CD4-positive, alpha-beta T cell treated with Interleukin-21 for 1 hour (primary cell): ENCODE results near the gene LRIG3.
"Not testable (repeated sequence)": the region's sequence is repeated elsewhere in the genome, so short reads cannot be mapped to it uniquely, and the experiment has no call there.

Experiments
- DNase-seq: peaks from one replicate; pipeline ENCODE4 v3.0.0-alpha.2; 2020

LRIG3 gene

GRCh38 chr12:58895053-58895452, 25.3 kb downstream of the LRIG3 start:
- no peak for DNase-seq

- DNase-seq = no peak
Measured at GRCh38 chr12:58894040-58894439, 26.3 kb downstream of the LRIG3 start.

- DNase-seq = no peak
Measured at GRCh38 chr12:58893495-58893894, 26.8 kb downstream of the LRIG3 start.

GRCh38 chr12:58889557-58889956, 30.7 kb downstream of the LRIG3 start:
- no peak for DNase-seq

DNA sequence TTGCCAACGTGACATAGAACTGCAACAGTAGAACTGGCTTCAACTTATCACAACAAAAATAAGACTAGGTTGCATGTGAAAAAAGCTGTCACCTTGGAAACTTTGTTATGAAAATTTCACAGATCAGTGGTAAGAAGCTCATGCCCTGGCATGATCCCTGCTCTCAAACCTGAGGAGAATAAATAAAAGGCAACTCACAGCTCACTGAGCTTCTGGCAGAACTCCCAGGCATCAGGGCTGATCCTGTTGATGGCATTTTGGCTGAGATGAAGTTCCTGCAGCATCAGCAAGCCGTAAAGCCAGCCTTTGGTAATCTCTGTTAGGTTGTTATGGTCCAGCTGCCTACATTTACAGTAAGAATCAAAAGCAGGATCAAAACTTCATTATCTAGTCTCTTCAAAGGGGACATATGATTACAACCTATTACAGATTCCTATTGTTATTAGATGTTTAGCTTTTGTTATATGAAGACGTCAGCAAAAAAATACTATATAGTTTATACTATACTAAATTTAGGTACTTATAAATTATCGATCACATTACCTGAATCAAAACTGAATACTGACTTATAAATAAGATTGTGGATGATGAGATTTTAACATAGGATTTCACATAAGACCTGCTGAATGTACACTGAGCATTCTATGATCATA, 32.0 kb downstream of the LRIG3 start:
- DNase-seq = no peak

DNA sequence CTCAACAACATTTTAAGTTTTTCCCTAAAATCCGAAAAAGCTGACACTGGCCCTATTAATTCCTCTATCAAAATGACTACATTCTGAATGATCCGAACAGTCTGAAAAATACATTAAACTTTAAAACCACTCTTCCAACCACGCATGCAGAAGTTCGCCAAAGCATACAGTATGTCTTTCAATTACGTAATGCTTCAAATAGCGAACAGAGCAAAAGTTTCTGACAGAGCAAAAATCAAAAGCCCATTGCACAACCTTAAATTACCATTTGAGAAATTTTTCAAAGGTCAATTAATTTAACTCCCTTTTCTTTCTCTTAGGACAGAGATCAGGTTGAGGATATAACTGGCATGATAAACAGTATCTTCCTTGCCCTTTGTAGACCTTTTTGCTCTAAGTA, 33.2 kb downstream of the LRIG3 start:
- no peak for DNase-seq

GRCh38 chr12:58886474-58886873, 33.8 kb downstream of the LRIG3 start:
- no peak for DNase-seq

DNA sequence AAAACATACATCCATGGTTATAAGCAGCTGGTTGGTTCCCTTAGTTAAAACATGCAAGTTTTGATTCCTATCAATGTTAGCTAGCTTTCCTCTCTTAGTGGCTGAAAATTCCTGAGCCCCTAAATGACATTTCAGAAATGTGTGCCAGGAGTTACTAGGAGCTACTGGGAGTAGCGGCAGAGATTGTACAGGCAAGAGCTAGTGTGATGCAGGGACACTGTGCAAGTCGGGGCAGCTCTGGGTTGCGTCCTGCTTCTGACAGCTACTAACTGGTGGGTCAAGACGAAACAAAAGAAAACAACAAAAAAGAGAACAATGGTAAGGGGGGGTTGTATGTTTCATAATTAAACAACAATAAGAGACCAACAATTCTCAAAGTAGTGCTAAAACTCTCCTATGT, 35.4 kb downstream of the LRIG3 start:
- no peak for DNase-seq

- no peak for DNase-seq
Measured at GRCh38 chr12:58883576-58884334, 36.5 kb downstream of the LRIG3 start.

DNA sequence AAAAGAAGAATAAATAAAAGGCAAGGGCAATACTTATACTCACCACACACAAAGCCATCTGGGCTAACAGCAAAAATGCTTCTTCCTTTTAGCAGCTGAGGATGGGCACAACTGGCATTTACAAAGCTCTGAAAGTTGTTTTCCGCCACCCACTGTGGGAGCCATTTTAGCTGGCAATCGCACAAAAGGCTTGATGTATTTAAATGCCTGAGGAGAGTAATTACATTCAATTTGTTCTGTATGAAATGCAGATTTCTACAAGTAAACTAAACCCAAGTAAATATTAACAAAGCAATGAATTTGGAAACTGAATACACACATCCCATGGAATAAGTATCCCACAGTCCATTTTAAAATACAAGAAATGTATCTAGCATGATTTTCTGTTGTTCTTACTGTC, 37.5 kb downstream of the LRIG3 start:
- DNase-seq = no peak

- no peak for DNase-seq
Measured at GRCh38 chr12:58881816-58882215, 38.5 kb downstream of the LRIG3 start.

DNA sequence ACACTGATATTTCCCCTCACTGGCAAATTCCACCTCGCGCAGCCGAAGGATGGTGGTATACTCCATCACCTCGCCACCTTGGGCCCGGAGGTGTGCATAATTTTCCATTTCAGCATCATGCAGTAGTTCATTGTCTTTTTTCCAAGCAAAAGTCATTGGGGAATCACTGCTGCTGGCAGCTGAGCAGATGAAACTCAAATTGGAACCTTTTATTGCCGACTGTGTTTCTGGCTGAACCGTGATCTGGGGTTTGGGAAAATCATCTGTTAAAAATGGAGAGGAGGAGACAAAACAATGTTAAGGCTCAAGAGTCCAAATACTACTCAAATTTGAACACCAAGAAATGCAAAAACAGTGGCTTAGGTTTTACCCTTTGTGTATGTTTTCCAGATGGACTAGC, 39.7 kb downstream of the LRIG3 start:
- DNase-seq = no peak

- DNase-seq = no peak
Measured at GRCh38 chr12:58877243-58877743, 43.0 kb downstream of the LRIG3 start.

- no peak for DNase-seq
Measured at GRCh38 chr12:58873496-58873895, 46.8 kb downstream of the LRIG3 start.

- DNase-seq = no peak
Measured at GRCh38 chr12:58871556-58871955, 48.7 kb downstream of the LRIG3 start.

DNA sequence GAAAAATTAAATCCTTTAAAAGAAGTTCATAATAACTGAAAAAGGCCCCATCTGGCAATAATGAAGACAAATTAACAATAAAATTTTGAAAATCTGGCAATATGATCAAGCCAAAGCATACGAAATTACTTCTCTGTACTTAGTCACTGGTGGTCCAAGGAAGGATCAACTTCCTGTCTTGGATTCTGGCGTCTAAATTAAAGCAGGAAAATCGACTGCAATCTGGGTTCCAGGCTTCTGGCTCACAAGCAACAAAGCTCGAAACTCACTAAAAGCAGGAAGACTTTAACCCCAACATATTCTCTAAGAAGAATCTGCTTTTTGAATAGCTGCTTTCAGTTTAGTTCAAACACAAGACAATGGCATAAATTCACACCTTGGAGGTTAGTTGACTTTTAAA, 49.7 kb downstream of the LRIG3 start:
- no peak for DNase-seq

GRCh38 chr12:58860788-58861240, 59.5 kb downstream of the LRIG3 start:
- DNase-seq = no peak

GRCh38 chr12:58860056-58860787, 60.1 kb downstream of the LRIG3 start:
- no peak for DNase-seq

DNA sequence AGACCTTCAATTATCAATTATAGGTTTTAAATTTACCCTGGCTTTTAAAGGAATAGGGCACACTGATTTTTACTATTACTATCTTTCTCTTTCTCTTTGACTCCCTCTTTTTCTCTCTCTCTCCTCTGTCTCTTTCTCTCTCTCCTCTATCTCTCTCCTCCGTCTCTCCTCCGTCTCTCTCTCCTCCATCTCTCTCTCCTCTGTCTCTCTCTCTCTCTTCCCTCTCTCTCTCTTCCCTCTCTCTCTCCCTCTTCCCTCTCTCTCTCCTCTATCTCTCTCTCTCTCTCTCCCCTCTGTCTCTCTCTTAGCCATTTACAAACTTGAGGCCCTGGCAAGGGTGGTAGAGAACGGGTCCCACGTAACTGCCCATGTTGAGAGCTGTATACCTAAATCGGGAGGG, 62.3 kb downstream of the LRIG3 start:
- DNase-seq = no peak

- not testable (repeated sequence) for DNase-seq
Measured at GRCh38 chr12:58857206-58857605, 63.1 kb downstream of the LRIG3 start.

DNA sequence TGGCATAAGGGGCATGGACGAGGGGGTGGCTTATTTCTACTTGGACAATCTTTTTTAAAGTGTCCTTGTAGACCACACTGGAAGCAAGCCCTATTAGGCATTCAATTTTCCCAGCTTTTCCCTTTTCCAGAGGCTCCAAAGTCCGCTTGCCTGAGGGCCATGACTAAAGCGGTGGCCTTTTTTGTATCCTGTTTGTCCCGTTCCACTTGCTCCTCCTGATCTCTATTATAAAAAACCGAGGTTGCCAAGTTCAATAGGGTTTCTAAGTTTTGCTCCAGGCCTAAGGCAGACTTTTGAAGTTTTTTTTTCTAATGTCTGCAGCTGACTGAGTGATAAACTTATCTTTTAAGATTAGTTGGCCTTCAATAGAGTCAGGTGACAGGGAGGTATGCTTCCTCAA, 64.7 kb downstream of the LRIG3 start:
- DNase-seq = not testable (repeated sequence)

- DNase-seq = no peak
Measured at GRCh38 chr12:58850826-58851225, 69.5 kb downstream of the LRIG3 start.

DNA sequence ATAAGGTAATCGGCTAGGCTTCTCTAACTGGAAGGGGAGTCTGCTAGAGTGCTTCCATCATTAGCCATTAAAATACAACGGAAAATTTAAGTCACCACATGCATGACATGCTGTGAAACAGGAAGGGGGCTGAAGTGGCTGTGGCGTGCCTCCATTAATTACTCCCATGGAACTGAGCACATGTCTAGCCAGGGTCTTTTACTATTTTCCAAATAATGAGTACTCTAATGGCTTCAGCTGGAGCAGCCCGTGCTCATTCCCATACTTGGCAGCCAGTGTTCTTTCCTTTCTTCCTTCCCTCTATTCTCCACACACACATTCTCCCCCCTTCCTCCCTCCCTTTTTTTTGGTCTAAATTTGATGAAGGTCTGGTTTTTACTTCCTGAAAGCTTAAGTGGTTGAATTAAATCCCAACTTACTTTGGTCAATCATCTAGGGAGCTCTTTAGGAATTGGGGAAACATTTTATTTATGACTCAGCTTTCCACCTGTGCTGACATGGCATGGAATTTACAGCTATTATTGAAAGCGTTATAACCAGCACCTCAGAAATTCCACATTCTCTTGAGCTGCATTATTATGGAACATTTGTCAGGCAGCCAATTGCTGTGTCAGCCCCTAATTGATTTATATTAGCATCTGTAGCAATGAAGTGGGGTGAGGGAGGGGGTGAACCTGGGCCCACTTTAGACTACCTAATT, 72.3 kb downstream of the LRIG3 start:
- no peak for DNase-seq
